ENCODE measurements around the gene GIMAP6.

Gene GIMAP6

GRCh38 chr7:150645259-150646020 lies 13.3 kb upstream of the GIMAP6 start:
- Histone ChIP-seq H3K36me3 (ENCODE audit: control insufficient read depth in 1 of 2, insufficient read depth in 2 of 2, low read length in 2 of 2) (no peaks in the 10 kb centered on the region), H3K9me3 (ENCODE audit: control insufficient read depth in 1 of 2, low read length in 2 of 2) (no peaks in the 10 kb centered on the region), H3K4me3 (ENCODE audit: low read depth in 1 of 2, low read length in 2 of 2) (no peak overlapping the region), H3K27ac (ENCODE audit: low read depth, low read length) (no peak overlapping the region), H3K9ac (ENCODE audit: low read depth in 1 of 2, low read length in 2 of 2) (no peak overlapping the region), H3K4me1 (ENCODE audit: control insufficient read depth in 1 of 2, insufficient read depth in 2 of 2, low read length in 2 of 2) (no peaks in the 10 kb centered on the region), H3K27me3 (ENCODE audit: control insufficient read depth in 1 of 2, insufficient read depth in 2 of 2, low read length in 2 of 2) (no peaks in the 10 kb centered on the region)

DNA sequence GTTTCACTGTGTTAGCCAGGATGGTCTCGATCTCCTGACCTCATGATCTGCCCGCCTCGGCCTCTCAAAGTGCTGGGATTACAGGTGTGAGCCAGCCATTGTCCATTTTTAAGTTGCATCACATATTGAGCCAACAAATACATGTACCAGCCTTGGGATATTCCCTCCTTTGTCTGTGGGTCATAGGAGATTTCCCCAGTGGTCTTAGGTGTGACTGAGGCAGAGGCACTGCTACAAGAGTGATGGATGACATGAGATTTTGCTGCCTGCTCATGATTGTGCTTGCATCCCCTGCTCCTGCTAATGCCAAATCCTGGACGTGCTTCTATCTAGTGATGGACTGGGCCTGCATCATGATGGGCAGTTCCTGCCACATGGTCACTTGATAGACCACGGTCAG lies 10.7 kb upstream of the GIMAP6 start:
- Histone ChIP-seq H3K27me3 (ENCODE audit: control insufficient read depth in 1 of 2, insufficient read depth in 2 of 2, low read length in 2 of 2) (no peaks in the 10 kb centered on the region), H3K4me3 (ENCODE audit: low read depth in 1 of 2, low read length in 2 of 2) (no peak overlapping the region), H3K27ac (ENCODE audit: low read depth, low read length) (no peak overlapping the region), H3K9ac (ENCODE audit: low read depth in 1 of 2, low read length in 2 of 2) (no peak overlapping the region), H3K36me3 (ENCODE audit: control insufficient read depth in 1 of 2, insufficient read depth in 2 of 2, low read length in 2 of 2) (no peaks in the 10 kb centered on the region), H3K4me1 (ENCODE audit: control insufficient read depth in 1 of 2, insufficient read depth in 2 of 2, low read length in 2 of 2) (no peaks in the 10 kb centered on the region), H3K9me3 (ENCODE audit: control insufficient read depth in 1 of 2, low read length in 2 of 2) (peaks cover 0 to 4% of the 10 kb centered on the region in 2 donors)

- Histone ChIP-seq H3K27me3 (ENCODE audit: control insufficient read depth in 1 of 2, insufficient read depth in 2 of 2, low read length in 2 of 2) (no peaks in the 10 kb centered on the region), H3K27ac (ENCODE audit: low read depth, low read length) (no peak overlapping the region), H3K4me3 (ENCODE audit: low read depth in 1 of 2, low read length in 2 of 2) (no peak overlapping the region), H3K9me3 (ENCODE audit: control insufficient read depth in 1 of 2, low read length in 2 of 2) (peaks cover 0 to 4% of the 10 kb centered on the region in 2 donors), H3K4me1 (ENCODE audit: control insufficient read depth in 1 of 2, insufficient read depth in 2 of 2, low read length in 2 of 2) (no peaks in the 10 kb centered on the region), H3K9ac (ENCODE audit: low read depth in 1 of 2, low read length in 2 of 2) (no peak overlapping the region), H3K36me3 (ENCODE audit: control insufficient read depth in 1 of 2, insufficient read depth in 2 of 2, low read length in 2 of 2) (no peaks in the 10 kb centered on the region)
Observed at GRCh38 chr7:150641854-150642253, 9.7 kb upstream of the GIMAP6 start.

- no peaks in the 10 kb centered on the region for H3K27me3 ChIP-seq (ENCODE audit: control insufficient read depth in 1 of 2, insufficient read depth in 2 of 2, low read length in 2 of 2)
- no peak overlapping the region for H3K9ac ChIP-seq (ENCODE audit: low read depth in 1 of 2, low read length in 2 of 2)
- H3K4me3 ChIP-seq (ENCODE audit: low read depth in 1 of 2, low read length in 2 of 2): no peak overlapping the region
- H3K9me3 ChIP-seq (ENCODE audit: control insufficient read depth in 1 of 2, low read length in 2 of 2): peaks cover 0 to 4% of the 10 kb centered on the region in 2 donors
- H3K4me1 ChIP-seq (ENCODE audit: control insufficient read depth in 1 of 2, insufficient read depth in 2 of 2, low read length in 2 of 2): peaks cover 0 to 4% of the 10 kb centered on the region in 2 donors
- H3K36me3 ChIP-seq (ENCODE audit: control insufficient read depth in 1 of 2, insufficient read depth in 2 of 2, low read length in 2 of 2): peaks cover 0 to 5% of the 10 kb centered on the region in 2 donors
- H3K27ac ChIP-seq (ENCODE audit: low read depth, low read length): no peak overlapping the region
Observed at GRCh38 chr7:150633926-150634325, 1.7 kb upstream of the GIMAP6 start.

DNA sequence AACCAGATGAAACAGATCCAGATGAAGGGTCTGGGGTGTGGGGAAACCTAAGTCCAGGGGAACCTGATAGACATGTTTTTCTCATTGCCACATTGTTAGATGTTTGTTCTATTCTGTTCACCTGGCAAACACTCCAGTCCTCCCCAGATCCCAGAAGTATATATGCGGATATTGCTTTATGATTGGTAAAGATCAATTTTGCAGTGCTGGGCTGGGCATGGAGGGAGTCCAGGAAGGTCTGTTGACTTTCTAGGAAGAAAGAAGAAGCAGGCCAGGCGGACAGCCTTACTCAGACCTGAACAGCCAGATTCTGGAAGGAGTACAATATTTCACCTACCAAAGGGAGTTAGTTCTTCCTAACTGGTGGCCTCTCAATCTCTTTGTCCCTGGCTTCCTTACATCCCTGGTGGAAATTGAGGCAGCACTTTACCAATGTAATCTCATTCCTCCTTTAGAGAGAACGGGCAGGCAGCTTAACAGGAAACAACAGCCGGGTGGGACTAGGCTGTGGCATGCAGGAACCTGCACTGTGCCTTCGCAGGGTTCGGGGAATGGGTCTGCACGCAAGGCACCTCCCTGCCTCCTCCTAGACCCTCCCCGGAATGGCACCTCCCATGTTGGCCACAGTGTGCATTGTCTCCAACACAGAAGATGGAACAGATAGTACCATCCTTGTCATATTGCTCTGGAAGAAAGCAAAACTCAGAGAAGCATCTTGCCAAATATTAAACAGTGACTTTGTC lies 930 bp downstream of the GIMAP6 start:
- H3K4me3 ChIP-seq (ENCODE audit: low read depth in 1 of 2, low read length in 2 of 2): peak overlapping the region; percentile 74
- H3K9me3 ChIP-seq (ENCODE audit: control insufficient read depth in 1 of 2, low read length in 2 of 2): no peaks in the 10 kb centered on the region
- peaks cover 0 to 17% of the 10 kb centered on the region in 2 donors for H3K36me3 ChIP-seq (ENCODE audit: control insufficient read depth in 1 of 2, insufficient read depth in 2 of 2, low read length in 2 of 2)
- peak overlapping the region; percentile 36 to 56 for H3K9ac ChIP-seq (ENCODE audit: low read depth in 1 of 2, low read length in 2 of 2)
- H3K4me1 ChIP-seq (ENCODE audit: control insufficient read depth in 1 of 2, insufficient read depth in 2 of 2, low read length in 2 of 2): peaks cover 0 to 6% of the 10 kb centered on the region in 2 donors
- H3K27ac ChIP-seq (ENCODE audit: low read depth, low read length): peak overlapping the region; percentile 60
- H3K27me3 ChIP-seq (ENCODE audit: control insufficient read depth in 1 of 2, insufficient read depth in 2 of 2, low read length in 2 of 2): no peaks in the 10 kb centered on the region

DNA sequence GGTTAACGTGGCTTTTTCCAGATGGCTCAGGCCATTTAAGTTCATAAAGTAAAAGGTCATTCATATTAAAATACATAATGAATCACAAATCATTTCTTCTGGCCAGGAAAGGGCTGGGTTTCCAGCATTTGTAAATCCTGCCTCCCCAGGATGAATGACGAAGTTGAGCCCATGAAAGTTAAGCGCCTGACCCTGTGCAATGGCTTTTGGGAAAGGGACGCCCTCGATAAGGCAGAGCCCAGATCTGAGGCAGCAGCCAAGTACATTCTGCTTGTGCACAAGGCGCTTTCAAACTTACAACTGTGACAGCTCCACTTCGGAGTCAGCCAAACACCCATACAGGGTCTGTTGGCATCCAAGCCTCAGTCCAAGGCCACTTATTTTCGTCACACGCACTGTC lies 2.8 kb downstream of the GIMAP6 start:
- Histone ChIP-seq H3K27me3 (ENCODE audit: control insufficient read depth in 1 of 2, insufficient read depth in 2 of 2, low read length in 2 of 2) (no peaks in the 10 kb centered on the region), H3K36me3 (ENCODE audit: control insufficient read depth in 1 of 2, insufficient read depth in 2 of 2, low read length in 2 of 2) (peaks cover 0 to 17% of the 10 kb centered on the region in 2 donors), H3K9me3 (ENCODE audit: control insufficient read depth in 1 of 2, low read length in 2 of 2) (no peaks in the 10 kb centered on the region), H3K4me3 (ENCODE audit: low read depth in 1 of 2, low read length in 2 of 2) (no peak overlapping the region), H3K27ac (ENCODE audit: low read depth, low read length) (no peak overlapping the region), H3K4me1 (ENCODE audit: control insufficient read depth in 1 of 2, insufficient read depth in 2 of 2, low read length in 2 of 2) (peaks cover 0 to 6% of the 10 kb centered on the region in 2 donors), H3K9ac (ENCODE audit: low read depth in 1 of 2, low read length in 2 of 2) (no peak overlapping the region)

DNA sequence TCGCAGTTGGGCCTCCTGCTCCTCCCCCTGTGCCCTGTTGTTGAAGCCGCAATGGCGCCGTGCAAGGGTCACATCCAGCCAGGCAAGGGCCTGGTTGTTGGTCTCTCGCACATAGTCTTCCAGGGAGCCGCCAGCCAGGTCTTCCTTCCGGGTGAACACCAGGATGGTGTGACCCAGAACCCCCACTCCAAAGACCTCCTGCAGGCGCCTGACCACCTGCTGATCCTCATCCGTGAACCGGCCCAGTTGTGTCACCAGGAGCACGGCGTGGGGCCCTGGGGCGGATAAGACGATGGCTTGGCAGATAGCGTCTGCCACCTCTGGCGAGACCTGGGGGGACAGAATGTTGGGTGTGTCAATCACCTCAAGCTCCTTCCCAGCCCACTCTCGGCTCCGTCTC lies 4.2 kb downstream of the GIMAP6 start:
- Histone ChIP-seq H3K9me3 (ENCODE audit: control insufficient read depth in 1 of 2, low read length in 2 of 2) (no peaks in the 10 kb centered on the region), H3K27ac (ENCODE audit: low read depth, low read length) (no peak overlapping the region), H3K27me3 (ENCODE audit: control insufficient read depth in 1 of 2, insufficient read depth in 2 of 2, low read length in 2 of 2) (no peaks in the 10 kb centered on the region), H3K4me3 (ENCODE audit: low read depth in 1 of 2, low read length in 2 of 2) (no peak overlapping the region), H3K9ac (ENCODE audit: low read depth in 1 of 2, low read length in 2 of 2) (no peak overlapping the region), H3K36me3 (ENCODE audit: control insufficient read depth in 1 of 2, insufficient read depth in 2 of 2, low read length in 2 of 2) (peaks cover 0 to 17% of the 10 kb centered on the region in 2 donors), H3K4me1 (ENCODE audit: control insufficient read depth in 1 of 2, insufficient read depth in 2 of 2, low read length in 2 of 2) (peaks cover 0 to 2% of the 10 kb centered on the region in 2 donors)

- Histone ChIP-seq H3K4me1 (ENCODE audit: control insufficient read depth in 1 of 2, insufficient read depth in 2 of 2, low read length in 2 of 2) (peaks cover 0 to 2% of the 10 kb centered on the region in 2 donors), H3K9ac (ENCODE audit: low read depth in 1 of 2, low read length in 2 of 2) (no peak overlapping the region), H3K4me3 (ENCODE audit: low read depth in 1 of 2, low read length in 2 of 2) (no peak overlapping the region), H3K9me3 (ENCODE audit: control insufficient read depth in 1 of 2, low read length in 2 of 2) (no peaks in the 10 kb centered on the region), H3K27ac (ENCODE audit: low read depth, low read length) (no peak overlapping the region), H3K36me3 (ENCODE audit: control insufficient read depth in 1 of 2, insufficient read depth in 2 of 2, low read length in 2 of 2) (peaks cover 0 to 17% of the 10 kb centered on the region in 2 donors), H3K27me3 (ENCODE audit: control insufficient read depth in 1 of 2, insufficient read depth in 2 of 2, low read length in 2 of 2) (no peaks in the 10 kb centered on the region)
Observed at GRCh38 chr7:150626696-150627095, 5.5 kb downstream of the GIMAP6 start.

DNA sequence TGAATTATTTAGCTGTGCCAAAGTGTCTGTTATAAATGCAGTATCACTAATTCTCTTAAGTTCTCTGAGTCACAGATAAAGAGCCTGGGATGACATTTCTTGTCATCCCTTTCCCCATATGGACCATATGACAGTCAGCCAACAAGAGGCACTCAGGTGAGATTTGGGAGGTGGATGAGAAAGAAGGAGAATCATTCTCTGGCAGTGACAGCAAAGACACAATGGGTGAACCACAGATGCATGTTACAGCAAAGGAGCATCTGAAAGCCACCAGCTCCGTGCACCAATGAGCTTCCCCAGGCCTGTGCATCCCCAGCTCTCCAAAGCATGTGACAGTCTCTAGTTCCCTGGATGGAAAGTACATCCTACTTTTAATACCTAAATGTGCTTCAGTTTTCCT lies 10.8 kb downstream of the GIMAP6 start:
- Histone ChIP-seq H3K4me1 (ENCODE audit: control insufficient read depth in 1 of 2, insufficient read depth in 2 of 2, low read length in 2 of 2) (no peaks in the 10 kb centered on the region), H3K4me3 (ENCODE audit: low read depth in 1 of 2, low read length in 2 of 2) (no peak overlapping the region), H3K9me3 (ENCODE audit: control insufficient read depth in 1 of 2, low read length in 2 of 2) (no peaks in the 10 kb centered on the region), H3K27me3 (ENCODE audit: control insufficient read depth in 1 of 2, insufficient read depth in 2 of 2, low read length in 2 of 2) (no peaks in the 10 kb centered on the region), H3K36me3 (ENCODE audit: control insufficient read depth in 1 of 2, insufficient read depth in 2 of 2, low read length in 2 of 2) (no peaks in the 10 kb centered on the region), H3K9ac (ENCODE audit: low read depth in 1 of 2, low read length in 2 of 2) (no peak overlapping the region), H3K27ac (ENCODE audit: low read depth, low read length) (no peak overlapping the region)

GRCh38 chr7:150620617-150621371 lies 11.4 kb downstream of the GIMAP6 start:
- H3K9ac ChIP-seq (ENCODE audit: low read depth in 1 of 2, low read length in 2 of 2): no peak overlapping the region
- no peaks in the 10 kb centered on the region for H3K36me3 ChIP-seq (ENCODE audit: control insufficient read depth in 1 of 2, insufficient read depth in 2 of 2, low read length in 2 of 2)
- no peaks in the 10 kb centered on the region for H3K9me3 ChIP-seq (ENCODE audit: control insufficient read depth in 1 of 2, low read length in 2 of 2)
- no peak overlapping the region for H3K4me3 ChIP-seq (ENCODE audit: low read depth in 1 of 2, low read length in 2 of 2)
- H3K27ac ChIP-seq (ENCODE audit: low read depth, low read length): no peak overlapping the region
- H3K27me3 ChIP-seq (ENCODE audit: control insufficient read depth in 1 of 2, insufficient read depth in 2 of 2, low read length in 2 of 2): no peaks in the 10 kb centered on the region
- H3K4me1 ChIP-seq (ENCODE audit: control insufficient read depth in 1 of 2, insufficient read depth in 2 of 2, low read length in 2 of 2): no peaks in the 10 kb centered on the region
